Neural progenitor cell (in vitro differentiated cells): ENCODE data around the gene TET2. TPM values are rescaled to one million over a fixed set of nuclear protein-coding genes. Genes with fewer than 3 reads are reported as not detected.

ENCODE experiments used
- DNase-seq: peaks from one replicate; pipeline ENCODE4 v3.0.0-alpha.2; 2016; ENCODE audit warnings: low spot score
- H2AFZ ChIP-seq: fragments of 200-600 bp; sonication (generic); replicated peaks from 2 replicates; pipeline ENCODE4 v1.6.1; 2016; ENCODE audit warnings: antibody characterized with exemption
- H3F3A ChIP-seq: fragments of 200-600 bp; sonication (generic); 2 replicates; pipeline ENCODE4 v1.6.1; 2016; ENCODE audit warnings: antibody characterized with exemption, low read depth
- H3K27ac ChIP-seq: fragments of 200-600 bp; sonication (generic); 2 replicates; pipeline ENCODE4 v1.5.1; 2016; ENCODE audit warnings: mild to moderate bottlenecking
- H3K27me3 ChIP-seq: fragments of 200-600 bp; sonication (generic); 2 replicates; pipeline ENCODE4 v1.6.1; 2016; ENCODE audit warnings: mild to moderate bottlenecking, moderate library complexity
- H3K36me3 ChIP-seq: fragments of 200-600 bp; sonication (generic); 2 replicates; pipeline ENCODE4 v1.5.1; 2016
- H3K4me1 ChIP-seq: fragments of 200-600 bp; sonication (generic); 2 replicates; pipeline ENCODE4 v1.6.1; 2016; ENCODE audit warnings: mixed run types
- H3K4me2 ChIP-seq: fragments of 200-600 bp; sonication (generic); 2 replicates; pipeline ENCODE4 v1.6.1; 2016
- H3K4me3 ChIP-seq: fragments of 200-600 bp; sonication (generic); 2 replicates; pipeline ENCODE4 v1.5.1; 2016
- H3K79me2 ChIP-seq: fragments of 200-600 bp; sonication (generic); 2 replicates; pipeline ENCODE4 v1.6.1; 2016; ENCODE audit warnings: low read depth
- H3K9ac ChIP-seq: fragments of 200-600 bp; sonication (generic); 2 replicates; pipeline ENCODE4 v1.6.1; 2016
- H3K9me3 ChIP-seq: fragments of 200-600 bp; sonication (generic); 2 replicates; pipeline ENCODE4 v1.5.1; 2016; ENCODE audit warnings: low read depth
- H4K20me1 ChIP-seq: fragments of 200-600 bp; sonication (generic); 2 replicates; pipeline ENCODE4 v1.6.1; 2016; ENCODE audit warnings: low read depth
- H3K27ac Mint-ChIP-seq: 3 replicates; pipeline ENCODE4 v1.8.0; 2021; ENCODE audit warnings: mixed read lengths
- H3K27me3 Mint-ChIP-seq: 2 replicates; pipeline ENCODE4 v1.8.0; 2022; ENCODE audit warnings: low read depth, mild to moderate bottlenecking, inconsistent platforms, moderate library complexity, mixed read lengths; ENCODE audit not compliant: insufficient read depth
- H3K36me3 Mint-ChIP-seq: 3 replicates; pipeline ENCODE4 v1.8.0; 2021; ENCODE audit warnings: mixed read lengths
- H3K4me1 Mint-ChIP-seq: 3 replicates; pipeline ENCODE4 v1.8.0; 2021; ENCODE audit warnings: mixed read lengths
- H3K4me3 Mint-ChIP-seq: 3 replicates; pipeline ENCODE4 v1.8.0; 2021; ENCODE audit warnings: mild to moderate bottlenecking, moderate library complexity, mixed read lengths
- H3K9me3 Mint-ChIP-seq: 3 replicates; pipeline ENCODE4 v1.8.0; 2020; ENCODE audit warnings: mixed read lengths
- CTCF ChIP-seq: fragments of 200-600 bp; sonication (generic); IDR thresholded peaks from 2 replicates; pipeline ENCODE4 v1.5.1; 2017; ENCODE audit warnings: antibody characterized with exemption, mild to moderate bottlenecking
- EZH2 ChIP-seq: fragments of 200-600 bp; sonication (generic); IDR thresholded peaks from 2 replicates; pipeline ENCODE4 v1.6.1; 2017; ENCODE audit warnings: antibody characterized with exemption, mild to moderate bottlenecking, moderate library complexity
- EZH2phosphoT487 ChIP-seq: fragments of 200-600 bp; sonication (generic); IDR thresholded peaks from 2 replicates; pipeline ENCODE4 v1.6.1; 2017; ENCODE audit warnings: antibody characterized with exemption
- total RNA-seq: library from RNA; depleted of rRNA; stranded (reverse); fragments of >200 nt; gene quantifications from 2 replicates; pipeline ENCODE4 v1.2.3, GENCODE V29; 2015; ENCODE audit warnings: low replicate concordance

Gene TET2
- total RNA-seq, 1 donor from 2014 or later, result 17.0 TPM

- Histone ChIP-seq H3K9ac (no peak overlapping the region), H2AFZ (no peak overlapping the region), H3K9me3 (no peaks in the 10 kb centered on the region), H3K4me3 (no peak overlapping the region), H3K36me3 (no peaks in the 10 kb centered on the region), H3K4me1 (peaks cover 26% of the 10 kb centered on the region), H3K27ac (no peak overlapping the region), H4K20me1 (peaks cover 41% of the 10 kb centered on the region), H3K4me2 (no peak overlapping the region), H3K79me2 (peaks cover 3% of the 10 kb centered on the region), H3F3A (no peaks in the 10 kb centered on the region), H3K27me3 (peaks cover 23% of the 10 kb centered on the region)
- Mint-ChIP-seq H3K4me1 (peaks cover 28% of the 10 kb centered on the region), H3K36me3 (peaks cover 12% of the 10 kb centered on the region), H3K4me3 (no peak overlapping the region), H3K27ac (no peak overlapping the region), H3K27me3 (no peaks in the 10 kb centered on the region), H3K9me3 (no peaks in the 10 kb centered on the region)
- TF ChIP-seq CTCF, result no peak
- no peak for TF ChIP-seq EZH2phosphoT487
- TF ChIP-seq EZH2, result no peak
- DNase-seq, result no peak
Measured at GRCh38 chr4:105207386-105207785, 60.7 kb downstream of the TET2 start.

- Mint-ChIP-seq H3K9me3 (no peaks in the 10 kb centered on the region), H3K27ac (no peak overlapping the region), H3K27me3 (no peaks in the 10 kb centered on the region), H3K36me3 (peaks cover 14% of the 10 kb centered on the region), H3K4me1 (peaks cover 28% of the 10 kb centered on the region), H3K4me3 (no peak overlapping the region)
- Histone ChIP-seq H3F3A (no peaks in the 10 kb centered on the region), H3K27me3 (peaks cover 23% of the 10 kb centered on the region), H3K4me3 (no peak overlapping the region), H3K36me3 (no peaks in the 10 kb centered on the region), H3K79me2 (peaks cover 3% of the 10 kb centered on the region), H4K20me1 (peaks cover 41% of the 10 kb centered on the region), H3K4me2 (peak overlapping the region; percentile 68), H3K9me3 (no peaks in the 10 kb centered on the region), H3K9ac (no peak overlapping the region), H3K27ac (no peak overlapping the region), H2AFZ (no peak overlapping the region), H3K4me1 (peaks cover 26% of the 10 kb centered on the region)
- TF ChIP-seq EZH2 (no peak), CTCF (no peak), EZH2phosphoT487 (peak; percentile 95)
- peak; percentile 80 for DNase-seq
Measured at GRCh38 chr4:105208561-105208960, 61.9 kb downstream of the TET2 start.

- H3K36me3 Mint-ChIP-seq, result peaks cover 17% of the 10 kb centered on the region
- H3K4me1 Mint-ChIP-seq, result peaks cover 28% of the 10 kb centered on the region
- H3K4me1 ChIP-seq, result peaks cover 25% of the 10 kb centered on the region
Measured at GRCh38 chr4:105210916-105211315, 64.2 kb downstream of the TET2 start.

More at GRCh38 chr4:105210916-105211315, 64.2 kb downstream of the TET2 start:
- Histone ChIP-seq H3K9me3 (no peaks in the 10 kb centered on the region), H3K36me3 (no peaks in the 10 kb centered on the region), H3F3A (no peaks in the 10 kb centered on the region), H3K4me3 (no peak overlapping the region), H3K27ac (no peak overlapping the region), H4K20me1 (peaks cover 39% of the 10 kb centered on the region), H3K4me2 (no peak overlapping the region), H3K79me2 (no peaks in the 10 kb centered on the region), H3K27me3 (peaks cover 23% of the 10 kb centered on the region), H2AFZ (no peak overlapping the region), H3K9ac (no peak overlapping the region)
- no peaks in the 10 kb centered on the region for H3K9me3 Mint-ChIP-seq
- no peak for TF ChIP-seq CTCF
- no peak for TF ChIP-seq EZH2phosphoT487
- no peak for TF ChIP-seq EZH2
- no peak overlapping the region for H3K27ac Mint-ChIP-seq
- no peak for DNase-seq
- H3K4me3 Mint-ChIP-seq, result no peak overlapping the region
- H3K27me3 Mint-ChIP-seq, result no peaks in the 10 kb centered on the region
